RWPE1 (cell line): Measurements from ENCODE around the gene FNDC11.

Experiments
- CTCF ChIA-PET: fragments of 350-600 bp; sonication (Branson Sonifier 250); formaldehyde crosslinking; extraction: SDS; loops from one replicate; lab custom pipeline; 2021; lab: Yijun Ruan, JAX
- POLR2A ChIA-PET: fragments of 400-600 bp; formaldehyde crosslinking; extraction: SDS; loops from one replicate; lab custom pipeline; 2020; ENCODE audit warnings: antibody characterized with exemption; ENCODE audit not compliant: low non-redundant PET; lab: Yijun Ruan, JAX
- DNase-seq: peaks from one replicate; pipeline ENCODE4 v3.0.0; 2012; ENCODE audit warnings: low spot score
- H3K27ac ChIP-seq: fragments of 450-650 bp; 2 replicates; pipeline ENCODE4 v1.5.1; 2017
- TF ChIP-seq, protein P1 (sequence below): fragments of 450-650 bp; conservative IDR thresholded peaks from 2 replicates; pipeline ENCODE4 v1.5.1; 2017; ENCODE audit warnings: low read depth, mild to moderate bottlenecking

The FNDC11 gene

GRCh38 chr20:63564036-63564810 lies 10.3 kb downstream of the FNDC11 start:
- ChIA-PET POLR2A (no interaction called here), CTCF (interaction anchor here (0.9 kb wide), 1 partner anchor 474 kb away, joined by 6 read pairs; no protein-coding TSS in a partner anchor)
- TF ChIP-seq, protein P1, sequence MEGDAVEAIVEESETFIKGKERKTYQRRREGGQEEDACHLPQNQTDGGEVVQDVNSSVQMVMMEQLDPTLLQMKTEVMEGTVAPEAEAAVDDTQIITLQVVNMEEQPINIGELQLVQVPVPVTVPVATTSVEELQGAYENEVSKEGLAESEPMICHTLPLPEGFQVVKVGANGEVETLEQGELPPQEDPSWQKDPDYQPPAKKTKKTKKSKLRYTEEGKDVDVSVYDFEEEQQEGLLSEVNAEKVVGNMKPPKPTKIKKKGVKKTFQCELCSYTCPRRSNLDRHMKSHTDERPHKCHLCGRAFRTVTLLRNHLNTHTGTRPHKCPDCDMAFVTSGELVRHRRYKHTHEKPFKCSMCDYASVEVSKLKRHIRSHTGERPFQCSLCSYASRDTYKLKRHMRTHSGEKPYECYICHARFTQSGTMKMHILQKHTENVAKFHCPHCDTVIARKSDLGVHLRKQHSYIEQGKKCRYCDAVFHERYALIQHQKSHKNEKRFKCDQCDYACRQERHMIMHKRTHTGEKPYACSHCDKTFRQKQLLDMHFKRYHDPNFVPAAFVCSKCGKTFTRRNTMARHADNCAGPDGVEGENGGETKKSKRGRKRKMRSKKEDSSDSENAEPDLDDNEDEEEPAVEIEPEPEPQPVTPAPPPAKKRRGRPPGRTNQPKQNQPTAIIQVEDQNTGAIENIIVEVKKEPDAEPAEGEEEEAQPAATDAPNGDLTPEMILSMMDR: no peak
- no peak for DNase-seq
- no peak overlapping the region for H3K27ac ChIP-seq

GRCh38 chr20:63565021-63565698 lies 11.2 kb downstream of the FNDC11 start:
- ChIA-PET POLR2A (no interaction called here), CTCF (interaction anchor here (0.9 kb wide), 1 partner anchor 473 kb away, joined by 6 read pairs; no protein-coding TSS in a partner anchor)
- DNase-seq: no peak
- TF ChIP-seq, protein P1: no peak
- H3K27ac ChIP-seq: no peak overlapping the region

DNA sequence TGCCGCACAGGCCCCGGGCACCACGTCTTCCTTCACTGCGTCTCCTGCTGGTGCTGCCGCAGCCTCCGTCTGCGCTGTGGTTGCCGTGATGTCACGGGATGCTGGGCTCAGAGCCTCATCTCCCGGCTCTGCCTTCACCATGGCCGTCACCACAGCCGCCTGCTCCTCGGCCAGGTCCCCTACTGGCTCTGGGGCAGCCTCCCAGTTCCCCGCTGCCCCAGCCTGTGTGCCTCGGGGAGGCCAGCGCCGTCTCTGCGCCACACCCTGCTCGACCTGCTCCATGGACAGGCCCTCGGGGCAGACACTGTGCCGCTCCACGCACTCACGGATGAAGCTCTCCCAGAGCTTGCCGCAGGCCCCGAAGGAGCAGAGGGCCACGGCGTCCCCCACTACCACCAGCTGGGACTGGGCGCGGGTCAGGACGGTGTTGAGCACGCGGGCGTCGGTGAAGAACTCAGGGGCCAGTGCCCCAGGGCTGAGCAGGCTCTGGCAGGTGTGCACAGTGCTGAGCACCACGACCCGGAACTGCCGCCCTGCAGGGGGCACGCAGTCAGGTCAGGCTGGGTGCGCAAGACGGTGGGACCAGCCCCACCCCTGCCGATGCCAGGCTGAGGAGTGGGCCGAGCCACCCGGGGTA lies 11.9 kb downstream of the FNDC11 start:
- no peak for DNase-seq
- ChIA-PET CTCF (interaction anchor here (0.9 kb wide), 1 partner anchor 472 kb away, joined by 6 read pairs; no protein-coding TSS in a partner anchor), POLR2A (no interaction called here)
- TF ChIP-seq, protein P1: no peak
- no peak overlapping the region for H3K27ac ChIP-seq

DNA sequence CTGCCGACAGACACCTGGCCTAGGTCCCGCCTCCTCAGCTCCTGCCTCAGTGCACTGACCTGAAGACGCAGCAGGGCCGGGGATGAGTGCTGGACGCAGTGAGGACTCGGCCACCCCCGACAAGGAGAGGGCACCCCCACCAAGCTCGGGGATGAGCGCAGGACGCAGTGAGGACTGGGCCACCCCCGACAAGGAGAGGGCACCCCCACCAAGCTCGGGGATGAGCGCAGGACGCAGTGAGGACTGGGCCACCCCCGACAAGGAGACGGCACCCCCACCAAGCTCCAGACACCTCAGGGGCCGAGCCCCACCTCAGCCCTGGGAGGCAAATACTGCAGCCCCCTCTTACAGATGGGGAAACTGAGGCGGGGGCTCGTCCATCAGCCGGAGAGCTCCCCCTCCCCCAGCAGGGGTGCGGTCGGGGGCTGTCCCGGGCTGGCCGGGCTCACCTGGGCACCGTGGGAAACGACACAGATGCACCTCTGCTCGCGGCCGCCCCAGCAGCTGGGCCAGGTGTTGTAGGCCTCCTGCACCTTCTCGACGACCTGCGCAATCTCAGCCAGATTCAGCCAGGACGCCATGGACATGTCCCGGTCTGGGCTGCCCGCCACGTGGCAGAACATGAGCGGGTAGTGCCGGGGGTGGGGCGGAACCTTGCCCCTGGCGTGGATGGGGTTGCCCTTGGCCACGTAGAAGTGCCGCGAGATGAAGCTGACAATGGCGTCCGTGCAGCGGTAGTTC lies 12.6 kb downstream of the FNDC11 start:
- TF ChIP-seq, protein P1: no peak
- POLR2A ChIA-PET: no interaction called here
- no peak for DNase-seq
- CTCF ChIA-PET: interaction anchor here (0.6 kb wide), 1 partner anchor 16 kb away, joined by 4 read pairs; no protein-coding TSS in a partner anchor
- no peak overlapping the region for H3K27ac ChIP-seq

GRCh38 chr20:63567136-63567385 lies 13.1 kb downstream of the FNDC11 start:
- ChIA-PET POLR2A (interaction anchor here (0.9 kb wide), 1 partner anchor 14 kb away, joined by 4 read pairs; no protein-coding TSS in a partner anchor), CTCF (no interaction called here)
- no peak for DNase-seq
- TF ChIP-seq, protein P1: no peak
- H3K27ac ChIP-seq: no peak overlapping the region
